HEK293 (cell line): ENCODE measurements around the gene FRMPD2.
"Not testable (repeated sequence)": the region's sequence is repeated elsewhere in the genome, so short reads cannot be mapped to it uniquely, and the experiment has no call there.

ENCODE experiments used
- CTCF ChIA-PET: fragments of 350-600 bp; formaldehyde crosslinking; extraction: SDS; loops from one replicate; lab custom pipeline; 2021; ENCODE audit warnings: antibody characterized with exemption; lab: Yijun Ruan, JAX
- POLR2A ChIA-PET: fragments of 300-600 bp; formaldehyde crosslinking; extraction: SDS; loops from one replicate; lab custom pipeline; 2020; ENCODE audit warnings: antibody characterized with exemption, inconsistent platforms; lab: Yijun Ruan, JAX
- H3K27ac ChIP-seq: fragments of 200-500 bp; sonication (Bioruptor generic); 2 replicates; pipeline ENCODE4 v1.5.1; 2014; ENCODE audit warnings: low read depth, low read length, control low read depth, inconsistent platforms; ENCODE audit errors: extremely low read depth
- H3K36me3 ChIP-seq, 2 experiments: fragments of 200-500 bp in 1 of 2; sonication (Bioruptor generic) in 1 of 2; 1 replicate in 1 of 2; 2 replicates in 1 of 2; pipeline ENCODE4 v1.5.1; 2014 to 2017; ENCODE audit warnings: inconsistent platforms in 2 of 2, low read length in 2 of 2; ENCODE audit not compliant: control insufficient read depth in 2 of 2, insufficient read depth in 1 of 2
- H3K4me1 ChIP-seq: fragments of 200-500 bp; sonication (Bioruptor generic); 2 replicates; pipeline ENCODE4 v1.5.1; 2014; ENCODE audit warnings: mild to moderate bottlenecking, low read length, inconsistent platforms; ENCODE audit not compliant: control insufficient read depth, insufficient read depth
- H3K4me3 ChIP-seq: 2 replicates; pipeline ENCODE4 v1.5.1; 2011; ENCODE audit warnings: low read depth, mild to moderate bottlenecking, control low read depth, low read length, moderate library complexity
- H3K9me3 ChIP-seq: fragments of 200-500 bp; sonication (Bioruptor generic); 2 replicates; pipeline ENCODE4 v1.5.1; 2014; ENCODE audit warnings: low read depth, low read length, inconsistent platforms; ENCODE audit not compliant: control insufficient read depth, insufficient read depth
- GLIS1 ChIP-seq: fragments of 450-650 bp; formaldehyde crosslinking; IDR thresholded peaks from 2 replicates; pipeline ENCODE4 v1.5.1; 2016; ENCODE audit warnings: missing biosample characterization, missing genetic modification characterization
- PRDM1 ChIP-seq: fragments of 450-650 bp; formaldehyde crosslinking; IDR thresholded peaks from 2 replicates; pipeline ENCODE4; 2016; ENCODE audit warnings: missing biosample characterization, missing genetic modification characterization
- RBAK ChIP-seq: fragments of 450-650 bp; formaldehyde crosslinking; IDR thresholded peaks from 2 replicates; pipeline ENCODE4 v1.5.1; 2016; ENCODE audit warnings: missing biosample characterization, missing genetic modification characterization
- SP3 ChIP-seq: fragments of 450-650 bp; formaldehyde crosslinking; IDR thresholded peaks from 2 replicates; pipeline ENCODE4 v1.5.1; 2016; ENCODE audit warnings: missing biosample characterization, missing genetic modification characterization
- ZBTB7A ChIP-seq: fragments of 450-650 bp; formaldehyde crosslinking; IDR thresholded peaks from 2 replicates; pipeline ENCODE4 v1.5.1; 2016; ENCODE audit warnings: low read depth, missing biosample characterization, missing genetic modification characterization
- ZFP69B ChIP-seq: fragments of 450-650 bp; formaldehyde crosslinking; IDR thresholded peaks from 2 replicates; pipeline ENCODE4 v1.5.1; 2016; ENCODE audit warnings: missing biosample characterization, missing genetic modification characterization
- ZNF157 ChIP-seq: fragments of 450-650 bp; formaldehyde crosslinking; IDR thresholded peaks from 2 replicates; pipeline ENCODE4 v1.5.1; 2016; ENCODE audit warnings: missing biosample characterization, missing genetic modification characterization
- ZNF175 ChIP-seq: fragments of 450-650 bp; formaldehyde crosslinking; IDR thresholded peaks from 2 replicates; pipeline ENCODE4 v1.5.1; 2016; ENCODE audit warnings: missing biosample characterization, missing genetic modification characterization
- ZNF292 ChIP-seq: fragments of 450-650 bp; formaldehyde crosslinking; IDR thresholded peaks from 2 replicates; pipeline ENCODE4 v1.5.1; 2016; ENCODE audit warnings: low read depth, missing biosample characterization, missing genetic modification characterization, borderline replicate concordance
- ZNF302 ChIP-seq: fragments of 450-650 bp; formaldehyde crosslinking; IDR thresholded peaks from 2 replicates; pipeline ENCODE4 v1.5.1; 2016; ENCODE audit warnings: missing biosample characterization, missing genetic modification characterization, low read depth
- ZNF311 ChIP-seq: fragments of 450-650 bp; formaldehyde crosslinking; IDR thresholded peaks from 2 replicates; pipeline ENCODE4 v1.5.1; 2017; ENCODE audit warnings: missing biosample characterization, missing genetic modification characterization, borderline replicate concordance
- ZNF473 ChIP-seq: fragments of 450-650 bp; formaldehyde crosslinking; IDR thresholded peaks from 2 replicates; pipeline ENCODE4 v1.5.1; 2017; ENCODE audit warnings: missing biosample characterization, missing genetic modification characterization
- ZNF549 ChIP-seq: fragments of 450-650 bp; IDR thresholded peaks from 2 replicates; pipeline ENCODE4 v1.5.1; 2018; ENCODE audit warnings: missing biosample characterization, missing genetic modification characterization, mild to moderate bottlenecking, inconsistent platforms, moderate library complexity
- ZNF585B ChIP-seq: fragments of 450-650 bp; formaldehyde crosslinking; IDR thresholded peaks from 2 replicates; pipeline ENCODE4 v1.5.1; 2016; ENCODE audit warnings: missing biosample characterization, missing genetic modification characterization
- ZNF629 ChIP-seq: fragments of 450-650 bp; formaldehyde crosslinking; IDR thresholded peaks from 2 replicates; pipeline ENCODE4 v1.5.1; 2017; ENCODE audit warnings: missing biosample characterization, missing genetic modification characterization
- ZNF701 ChIP-seq: fragments of 450-650 bp; formaldehyde crosslinking; IDR thresholded peaks from 2 replicates; pipeline ENCODE4 v1.5.1; 2016; ENCODE audit warnings: missing biosample characterization, missing genetic modification characterization
- ZNF747 ChIP-seq: fragments of 450-650 bp; formaldehyde crosslinking; IDR thresholded peaks from 2 replicates; pipeline ENCODE4 v1.5.1; 2016; ENCODE audit warnings: missing biosample characterization, missing genetic modification characterization
- ZSCAN30 ChIP-seq: fragments of 450-650 bp; IDR thresholded peaks from 2 replicates; pipeline ENCODE4 v1.5.1; 2018; ENCODE audit warnings: missing biosample characterization, mild to moderate bottlenecking, missing genetic modification characterization, moderate library complexity
- TF ChIP-seq, protein P1 (sequence below): IDR thresholded peaks from 2 replicates; pipeline ENCODE4 v1.6.1; 2011; ENCODE audit warnings: mild to moderate bottlenecking, low read depth, low read length, borderline replicate concordance
- TF ChIP-seq, protein P2 (sequence below): fragments of 450-650 bp; IDR thresholded peaks from 2 replicates; pipeline ENCODE4 v1.5.1; 2018; ENCODE audit warnings: missing biosample characterization, mild to moderate bottlenecking, missing genetic modification characterization
- TF ChIP-seq, protein P3 (sequence below): fragments of 450-650 bp; formaldehyde crosslinking; IDR thresholded peaks from 2 replicates; pipeline ENCODE4 v1.5.1; 2017; ENCODE audit warnings: missing biosample characterization, mild to moderate bottlenecking, missing genetic modification characterization, moderate library complexity
- TF ChIP-seq, protein P4 (sequence below): sonication (generic); formaldehyde crosslinking; IDR thresholded peaks from 2 replicates; pipeline ENCODE4 v1.8.1; 2022; ENCODE audit warnings: mild to moderate bottlenecking, moderate library complexity, missing genetic modification reagents
- TF ChIP-seq, protein P5 (sequence below): fragments of 450-650 bp; formaldehyde crosslinking; IDR thresholded peaks from 2 replicates; pipeline ENCODE4 v1.5.1; 2017; ENCODE audit warnings: missing biosample characterization, missing genetic modification characterization

Gene FRMPD2

DNA sequence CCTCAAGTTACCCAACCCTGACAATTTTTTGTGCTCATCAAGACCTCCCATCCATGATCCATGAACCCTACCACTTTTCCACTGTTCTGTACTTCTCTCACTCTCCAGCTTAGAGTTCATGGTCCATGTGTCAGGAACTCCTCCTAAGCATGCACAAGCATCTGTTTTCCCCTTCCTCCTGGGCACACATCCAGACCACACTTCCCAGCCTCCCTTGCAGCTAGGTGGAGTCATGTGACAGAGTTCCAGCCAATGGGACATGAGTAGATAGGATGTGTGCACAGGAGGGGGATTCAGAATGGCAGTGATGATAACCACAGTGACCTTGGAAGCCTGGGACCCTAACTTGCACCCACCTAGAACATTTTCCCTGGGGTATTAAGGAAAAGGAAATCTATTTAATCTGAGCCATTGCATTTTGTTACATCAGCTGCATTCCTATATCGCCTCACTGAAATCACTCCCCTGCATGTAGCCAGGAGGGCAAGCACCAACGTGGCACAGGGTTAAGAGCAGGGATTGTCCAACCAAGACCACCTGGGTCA is 9.6 kb upstream of the FRMPD2 start:
- H3K4me1 ChIP-seq: no peaks in the 10 kb centered on the region
- no peaks in the 10 kb centered on the region for H3K9me3 ChIP-seq
- H3K36me3 ChIP-seq: no peaks in the 10 kb centered on the region
- ChIA-PET POLR2A (no interaction called here), CTCF (no interaction called here)
- no peak overlapping the region for H3K27ac ChIP-seq
- H3K4me3 ChIP-seq: no peak overlapping the region
- TF ChIP-seq ZNF302 (tag by site-specific recombination) (no peak), RBAK (no peak), GLIS1 (tag by site-specific recombination) (no peak), ZNF549 (no peak), ZNF629 (no peak), ZNF175 (no peak), PRDM1 (no peak), ZNF747 (tag by site-specific recombination) (no peak), ZNF311 (tag by site-specific recombination) (no peak), ZNF292 (tag by site-specific recombination) (no peak), ZNF473 (tag by site-specific recombination) (no peak), SP3 (tag by site-specific recombination) (no peak), ZBTB7A (no peak)
- TF ChIP-seq, protein P1, sequence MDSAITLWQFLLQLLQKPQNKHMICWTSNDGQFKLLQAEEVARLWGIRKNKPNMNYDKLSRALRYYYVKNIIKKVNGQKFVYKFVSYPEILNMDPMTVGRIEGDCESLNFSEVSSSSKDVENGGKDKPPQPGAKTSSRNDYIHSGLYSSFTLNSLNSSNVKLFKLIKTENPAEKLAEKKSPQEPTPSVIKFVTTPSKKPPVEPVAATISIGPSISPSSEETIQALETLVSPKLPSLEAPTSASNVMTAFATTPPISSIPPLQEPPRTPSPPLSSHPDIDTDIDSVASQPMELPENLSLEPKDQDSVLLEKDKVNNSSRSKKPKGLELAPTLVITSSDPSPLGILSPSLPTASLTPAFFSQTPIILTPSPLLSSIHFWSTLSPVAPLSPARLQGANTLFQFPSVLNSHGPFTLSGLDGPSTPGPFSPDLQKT: no peak
- TF ChIP-seq, protein P2, sequence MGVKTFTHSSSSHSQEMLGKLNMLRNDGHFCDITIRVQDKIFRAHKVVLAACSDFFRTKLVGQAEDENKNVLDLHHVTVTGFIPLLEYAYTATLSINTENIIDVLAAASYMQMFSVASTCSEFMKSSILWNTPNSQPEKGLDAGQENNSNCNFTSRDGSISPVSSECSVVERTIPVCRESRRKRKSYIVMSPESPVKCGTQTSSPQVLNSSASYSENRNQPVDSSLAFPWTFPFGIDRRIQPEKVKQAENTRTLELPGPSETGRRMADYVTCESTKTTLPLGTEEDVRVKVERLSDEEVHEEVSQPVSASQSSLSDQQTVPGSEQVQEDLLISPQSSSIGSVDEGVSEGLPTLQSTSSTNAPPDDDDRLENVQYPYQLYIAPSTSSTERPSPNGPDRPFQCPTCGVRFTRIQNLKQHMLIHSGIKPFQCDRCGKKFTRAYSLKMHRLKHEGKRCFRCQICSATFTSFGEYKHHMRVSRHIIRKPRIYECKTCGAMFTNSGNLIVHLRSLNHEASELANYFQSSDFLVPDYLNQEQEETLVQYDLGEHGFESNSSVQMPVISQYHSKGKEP (tag by site-specific recombination): no peak

DNA sequence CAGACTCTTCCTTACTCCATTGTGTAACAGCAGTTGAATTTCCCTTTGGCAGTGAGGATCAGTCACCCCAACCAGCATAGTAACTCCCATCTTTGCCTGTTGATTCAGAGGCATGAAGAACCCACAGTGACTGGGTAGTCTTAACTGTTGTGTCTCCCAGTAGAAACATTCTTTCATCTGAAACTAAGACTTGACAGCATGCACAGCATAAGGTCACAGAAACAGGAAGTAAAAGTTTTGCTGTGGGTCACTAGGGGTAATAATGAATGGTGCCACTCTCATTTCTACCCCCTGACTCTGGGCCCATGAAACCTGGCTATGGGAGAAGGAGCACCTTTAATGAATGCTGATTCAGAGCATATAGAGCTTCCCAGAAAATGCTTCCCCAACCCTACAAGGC is 8.3 kb upstream of the FRMPD2 start:
- Histone ChIP-seq H3K9me3 (no peaks in the 10 kb centered on the region), H3K4me1 (no peaks in the 10 kb centered on the region), H3K4me3 (no peak overlapping the region), H3K27ac (no peak overlapping the region), H3K36me3 (no peaks in the 10 kb centered on the region)
- CTCF ChIA-PET: no interaction called here
- TF ChIP-seq ZSCAN30 (tag by site-specific recombination) (no peak), ZNF157 (no peak), ZNF701 (no peak), ZFP69B (tag by site-specific recombination) (no peak), ZNF585B (tag by site-specific recombination) (no peak)
- TF ChIP-seq, protein P3, sequence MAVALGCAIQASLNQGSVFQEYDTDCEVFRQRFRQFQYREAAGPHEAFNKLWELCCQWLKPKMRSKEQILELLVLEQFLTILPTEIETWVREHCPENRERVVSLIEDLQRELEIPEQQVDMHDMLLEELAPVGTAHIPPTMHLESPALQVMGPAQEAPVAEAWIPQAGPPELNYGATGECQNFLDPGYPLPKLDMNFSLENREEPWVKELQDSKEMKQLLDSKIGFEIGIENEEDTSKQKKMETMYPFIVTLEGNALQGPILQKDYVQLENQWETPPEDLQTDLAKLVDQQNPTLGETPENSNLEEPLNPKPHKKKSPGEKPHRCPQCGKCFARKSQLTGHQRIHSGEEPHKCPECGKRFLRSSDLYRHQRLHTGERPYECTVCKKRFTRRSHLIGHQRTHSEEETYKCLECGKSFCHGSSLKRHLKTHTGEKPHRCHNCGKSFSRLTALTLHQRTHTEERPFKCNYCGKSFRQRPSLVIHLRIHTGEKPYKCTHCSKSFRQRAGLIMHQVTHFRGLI: no peak
- TF ChIP-seq, protein P4, sequence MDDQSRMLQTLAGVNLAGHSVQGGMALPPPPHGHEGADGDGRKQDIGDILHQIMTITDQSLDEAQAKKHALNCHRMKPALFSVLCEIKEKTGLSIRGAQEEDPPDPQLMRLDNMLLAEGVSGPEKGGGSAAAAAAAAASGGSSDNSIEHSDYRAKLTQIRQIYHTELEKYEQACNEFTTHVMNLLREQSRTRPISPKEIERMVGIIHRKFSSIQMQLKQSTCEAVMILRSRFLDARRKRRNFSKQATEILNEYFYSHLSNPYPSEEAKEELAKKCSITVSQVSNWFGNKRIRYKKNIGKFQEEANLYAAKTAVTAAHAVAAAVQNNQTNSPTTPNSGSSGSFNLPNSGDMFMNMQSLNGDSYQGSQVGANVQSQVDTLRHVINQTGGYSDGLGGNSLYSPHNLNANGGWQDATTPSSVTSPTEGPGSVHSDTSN: no peak
- TF ChIP-seq, protein P5, sequence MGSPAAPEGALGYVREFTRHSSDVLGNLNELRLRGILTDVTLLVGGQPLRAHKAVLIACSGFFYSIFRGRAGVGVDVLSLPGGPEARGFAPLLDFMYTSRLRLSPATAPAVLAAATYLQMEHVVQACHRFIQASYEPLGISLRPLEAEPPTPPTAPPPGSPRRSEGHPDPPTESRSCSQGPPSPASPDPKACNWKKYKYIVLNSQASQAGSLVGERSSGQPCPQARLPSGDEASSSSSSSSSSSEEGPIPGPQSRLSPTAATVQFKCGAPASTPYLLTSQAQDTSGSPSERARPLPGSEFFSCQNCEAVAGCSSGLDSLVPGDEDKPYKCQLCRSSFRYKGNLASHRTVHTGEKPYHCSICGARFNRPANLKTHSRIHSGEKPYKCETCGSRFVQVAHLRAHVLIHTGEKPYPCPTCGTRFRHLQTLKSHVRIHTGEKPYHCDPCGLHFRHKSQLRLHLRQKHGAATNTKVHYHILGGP: no peak
- POLR2A ChIA-PET: no interaction called here

DNA sequence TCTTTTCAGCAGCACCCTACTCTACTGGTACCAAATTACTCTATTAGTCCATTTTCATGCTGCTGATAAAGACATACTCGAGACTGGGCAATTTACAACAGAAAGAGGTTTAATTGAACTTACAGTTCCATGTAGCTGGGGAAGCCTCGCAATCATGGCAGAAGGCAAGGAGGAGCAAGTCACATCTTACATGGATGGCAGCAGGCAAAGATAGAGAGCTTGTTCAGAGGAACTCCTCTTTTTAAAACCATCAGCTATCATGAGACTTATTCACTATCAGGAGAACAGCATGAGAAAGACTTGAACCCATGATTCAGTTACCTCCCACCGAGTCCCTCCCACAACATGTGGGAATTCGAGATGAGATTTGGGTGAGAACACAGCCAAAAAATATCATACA is 7.2 kb upstream of the FRMPD2 start:
- POLR2A ChIA-PET, H3K27ac ChIP-seq, H3K9me3 ChIP-seq, H3K4me3 ChIP-seq, H3K36me3 ChIP-seq, H3K4me1 ChIP-seq, CTCF ChIA-PET: not testable (repeated sequence)
